ENCODE measurements around the gene ZDHHC20.
A peak's percentile ranks its signal among the peaks of the same experiment; 100 is the strongest.

The ZDHHC20 gene

GRCh38 chr13:21436582-21436981 lies 22.5 kb downstream of the ZDHHC20 start:
- DNase-seq (ENCODE audit: low read depth): no peak
- no peak overlapping the region for H3K4me3 ChIP-seq (ENCODE audit: low read depth, low read length)
- TF ChIP-seq MAX (IDR thresholded peaks at IDR 0.05; ENCODE audit: low read depth, low read length) (no peak), MYC (IDR thresholded peaks at IDR 0.05; ENCODE audit: low read depth, low read length) (no peak), POLR2A (IDR thresholded peaks at IDR 0.05; ENCODE audit: extremely low read depth, insufficient read length) (no peak), CTCF (IDR thresholded peaks at IDR 0.05; ENCODE audit: low read depth, low read length) (no peak)

GRCh38 chr13:21435687-21436151 lies 23.4 kb downstream of the ZDHHC20 start:
- DNase-seq (ENCODE audit: low read depth): peak; percentile 68
- no peak overlapping the region for H3K4me3 ChIP-seq (ENCODE audit: low read depth, low read length)
- no peak for TF ChIP-seq MAX (IDR thresholded peaks at IDR 0.05; ENCODE audit: low read depth, low read length)

- no peak overlapping the region for H3K4me3 ChIP-seq (ENCODE audit: low read depth, low read length)
- DNase-seq (ENCODE audit: low read depth): no peak
- TF ChIP-seq MYC (IDR thresholded peaks at IDR 0.05; ENCODE audit: low read depth, low read length): no peak
Observed at GRCh38 chr13:21435231-21435630, 23.9 kb downstream of the ZDHHC20 start.

- H3K4me3 ChIP-seq (ENCODE audit: low read depth, low read length): no peak overlapping the region
- no peak for DNase-seq (ENCODE audit: low read depth)
- TF ChIP-seq POLR2A (IDR thresholded peaks at IDR 0.05; ENCODE audit: extremely low read depth, insufficient read length): no peak
- TF ChIP-seq MAX (IDR thresholded peaks at IDR 0.05; ENCODE audit: low read depth, low read length): no peak
- TF ChIP-seq MYC (IDR thresholded peaks at IDR 0.05; ENCODE audit: low read depth, low read length): no peak
- TF ChIP-seq CTCF (IDR thresholded peaks at IDR 0.05; ENCODE audit: low read depth, low read length): no peak
Observed at GRCh38 chr13:21434588-21434987, 24.5 kb downstream of the ZDHHC20 start.

GRCh38 chr13:21429211-21429610 lies 29.9 kb downstream of the ZDHHC20 start:
- TF ChIP-seq MAX (IDR thresholded peaks at IDR 0.05; ENCODE audit: low read depth, low read length): no peak
- TF ChIP-seq CTCF (IDR thresholded peaks at IDR 0.05; ENCODE audit: low read depth, low read length): no peak
- no peak for TF ChIP-seq POLR2A (IDR thresholded peaks at IDR 0.05; ENCODE audit: extremely low read depth, insufficient read length)
- no peak for TF ChIP-seq MYC (IDR thresholded peaks at IDR 0.05; ENCODE audit: low read depth, low read length)
- DNase-seq (ENCODE audit: low read depth): no peak
- no peak overlapping the region for H3K4me3 ChIP-seq (ENCODE audit: low read depth, low read length)

GRCh38 chr13:21427741-21428140 lies 31.4 kb downstream of the ZDHHC20 start:
- TF ChIP-seq POLR2A (IDR thresholded peaks at IDR 0.05; ENCODE audit: extremely low read depth, insufficient read length) (no peak), CTCF (IDR thresholded peaks at IDR 0.05; ENCODE audit: low read depth, low read length) (no peak), MYC (IDR thresholded peaks at IDR 0.05; ENCODE audit: low read depth, low read length) (no peak), MAX (IDR thresholded peaks at IDR 0.05; ENCODE audit: low read depth, low read length) (no peak)
- no peak for DNase-seq (ENCODE audit: low read depth)
- no peak overlapping the region for H3K4me3 ChIP-seq (ENCODE audit: low read depth, low read length)

- no peak overlapping the region for H3K4me3 ChIP-seq (ENCODE audit: low read depth, low read length)
- no peak for TF ChIP-seq POLR2A (IDR thresholded peaks at IDR 0.05; ENCODE audit: extremely low read depth, insufficient read length)
- TF ChIP-seq CTCF (IDR thresholded peaks at IDR 0.05; ENCODE audit: low read depth, low read length): no peak
- no peak for TF ChIP-seq MAX (IDR thresholded peaks at IDR 0.05; ENCODE audit: low read depth, low read length)
- TF ChIP-seq MYC (IDR thresholded peaks at IDR 0.05; ENCODE audit: low read depth, low read length): no peak
- DNase-seq (ENCODE audit: low read depth): no peak
Observed at GRCh38 chr13:21426238-21426637, 32.9 kb downstream of the ZDHHC20 start.
